K562 (cell line): ENCODE results near the gene HMCN2.

Source experiments
- CEBPB ChIP-seq: fragments of 450-650 bp; IDR thresholded peaks from 2 replicates; pipeline ENCODE4 v1.6.1; 2016; ENCODE audit warnings: missing genetic modification characterization, missing compliant biosample characterization
- EZH2 ChIP-seq: IDR thresholded peaks from 2 replicates; pipeline ENCODE4 v1.6.1; 2012; ENCODE audit warnings: low read depth, mild to moderate bottlenecking, inconsistent platforms, low read length, borderline replicate concordance
- GABPA ChIP-seq: fragments of 200-800 bp; sonication (Bioruptor generic); conservative IDR thresholded peaks from 2 replicates; pipeline ENCODE4 v1.6.1; 2016; ENCODE audit warnings: low read depth, missing genetic modification characterization, missing compliant biosample characterization
- SMAD4 ChIP-seq: fragments of 250-450 bp; sonication (Bioruptor Pico); conservative IDR thresholded peaks from 2 replicates; pipeline ENCODE4 v1.8.0; 2021; ENCODE audit warnings: inconsistent platforms, mild to moderate bottlenecking, moderate library complexity
- TEAD2 ChIP-seq: fragments of 450-650 bp; IDR thresholded peaks from 2 replicates; pipeline ENCODE4 v1.6.1; 2016; ENCODE audit warnings: missing genetic modification characterization, control low read depth, missing compliant biosample characterization
- ZKSCAN1 ChIP-seq: fragments of 150-350 bp; IDR thresholded peaks from 2 replicates; pipeline ENCODE4 v1.6.1; 2016; ENCODE audit warnings: low read depth, low read length
- ZNF274 ChIP-seq: IDR thresholded peaks from 2 replicates; pipeline ENCODE4 v1.6.1; 2011; ENCODE audit warnings: low read depth, mild to moderate bottlenecking, low read length, moderate library complexity, borderline replicate concordance
- ZNF347 ChIP-seq: fragments of 450-650 bp; formaldehyde crosslinking; IDR thresholded peaks from 2 replicates; pipeline ENCODE4 v1.4.0; 2020; ENCODE audit warnings: low read depth, mild to moderate bottlenecking, moderate library complexity
- TF ChIP-seq, protein P1 (sequence below), 3 experiments: IDR thresholded peaks in 2 of 3; conservative IDR thresholded peaks in 1 of 3; 2 replicates each; pipeline ENCODE4 v1.5.1; 2011 to 2012; ENCODE audit warnings: low read length in 3 of 3, mild to moderate bottlenecking in 3 of 3, control low read depth in 2 of 3, improper control_type of control experiment in 1 of 3, inconsistent platforms in 1 of 3, low read depth in 1 of 3, mixed read lengths in 1 of 3, moderate library complexity in 1 of 3; ENCODE audit not compliant: insufficient read depth in 2 of 3
- TF ChIP-seq, protein P2 (sequence below): fragments of 450-650 bp; IDR thresholded peaks from 2 replicates; pipeline ENCODE4 v1.6.1; 2014; ENCODE audit warnings: low read depth, mild to moderate bottlenecking, moderate library complexity, borderline replicate concordance

DNA sequence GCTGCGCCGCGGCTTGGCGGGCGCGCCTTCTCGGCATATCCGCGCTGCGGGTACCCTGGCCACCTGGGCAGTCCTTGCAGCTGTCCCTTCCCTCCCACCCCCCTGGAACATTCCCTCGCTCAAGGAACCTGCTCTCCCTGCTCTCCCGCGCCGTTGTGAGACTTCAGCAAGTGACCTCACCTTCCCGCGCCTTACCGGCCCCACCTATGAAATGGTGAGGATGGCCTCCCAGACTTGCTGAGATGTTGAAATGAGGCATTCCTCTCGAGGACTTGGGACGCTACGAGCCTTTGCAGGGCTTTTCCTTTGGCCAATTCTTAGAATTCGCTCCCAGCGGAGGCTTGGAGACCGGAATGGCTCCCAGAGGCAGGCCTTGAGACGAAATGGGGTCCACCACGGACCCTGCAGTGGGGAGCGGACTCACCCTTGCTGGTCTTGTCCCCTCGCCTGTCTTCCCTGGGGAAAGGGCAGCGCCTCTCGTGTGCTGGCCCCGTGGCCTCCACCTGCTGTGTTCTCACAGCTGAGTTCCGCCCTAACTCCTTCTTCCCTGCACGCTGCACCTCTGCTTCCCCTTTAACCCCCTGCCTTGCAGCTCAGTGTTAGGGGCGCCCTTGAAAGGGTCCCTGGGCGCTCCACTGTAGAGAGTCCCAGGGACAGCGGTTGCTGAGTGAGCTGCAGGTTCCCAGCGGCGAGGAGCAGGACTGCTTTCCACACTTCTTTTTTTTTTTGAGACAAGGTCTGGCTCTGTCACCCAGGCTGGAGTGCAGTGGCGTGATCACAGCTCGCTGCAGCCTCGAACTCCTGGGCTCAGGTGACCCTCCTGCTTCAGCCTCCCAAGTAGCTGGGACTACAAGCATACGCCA is 907 bp downstream of the HMCN2 start:
- TF ChIP-seq, protein P1, sequence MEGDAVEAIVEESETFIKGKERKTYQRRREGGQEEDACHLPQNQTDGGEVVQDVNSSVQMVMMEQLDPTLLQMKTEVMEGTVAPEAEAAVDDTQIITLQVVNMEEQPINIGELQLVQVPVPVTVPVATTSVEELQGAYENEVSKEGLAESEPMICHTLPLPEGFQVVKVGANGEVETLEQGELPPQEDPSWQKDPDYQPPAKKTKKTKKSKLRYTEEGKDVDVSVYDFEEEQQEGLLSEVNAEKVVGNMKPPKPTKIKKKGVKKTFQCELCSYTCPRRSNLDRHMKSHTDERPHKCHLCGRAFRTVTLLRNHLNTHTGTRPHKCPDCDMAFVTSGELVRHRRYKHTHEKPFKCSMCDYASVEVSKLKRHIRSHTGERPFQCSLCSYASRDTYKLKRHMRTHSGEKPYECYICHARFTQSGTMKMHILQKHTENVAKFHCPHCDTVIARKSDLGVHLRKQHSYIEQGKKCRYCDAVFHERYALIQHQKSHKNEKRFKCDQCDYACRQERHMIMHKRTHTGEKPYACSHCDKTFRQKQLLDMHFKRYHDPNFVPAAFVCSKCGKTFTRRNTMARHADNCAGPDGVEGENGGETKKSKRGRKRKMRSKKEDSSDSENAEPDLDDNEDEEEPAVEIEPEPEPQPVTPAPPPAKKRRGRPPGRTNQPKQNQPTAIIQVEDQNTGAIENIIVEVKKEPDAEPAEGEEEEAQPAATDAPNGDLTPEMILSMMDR (IDR thresholded peaks at IDR 0.05 in 2 of 3, conservative IDR thresholded peaks at IDR 0.05 in 1 of 3; ENCODE audit: insufficient read depth in 2 of 3, low read depth in 1 of 3, low read length in 3 of 3) = no peak
- TF ChIP-seq TEAD2 (tag) (no peak), EZH2 (no peak), ZNF274 (no peak), CEBPB (tag) (no peak), ZNF347 (CRISPR knock-in tag) (no peak), ZKSCAN1 (no peak), SMAD4 (no peak), GABPA (tag) (no peak)
- TF ChIP-seq, protein P2, sequence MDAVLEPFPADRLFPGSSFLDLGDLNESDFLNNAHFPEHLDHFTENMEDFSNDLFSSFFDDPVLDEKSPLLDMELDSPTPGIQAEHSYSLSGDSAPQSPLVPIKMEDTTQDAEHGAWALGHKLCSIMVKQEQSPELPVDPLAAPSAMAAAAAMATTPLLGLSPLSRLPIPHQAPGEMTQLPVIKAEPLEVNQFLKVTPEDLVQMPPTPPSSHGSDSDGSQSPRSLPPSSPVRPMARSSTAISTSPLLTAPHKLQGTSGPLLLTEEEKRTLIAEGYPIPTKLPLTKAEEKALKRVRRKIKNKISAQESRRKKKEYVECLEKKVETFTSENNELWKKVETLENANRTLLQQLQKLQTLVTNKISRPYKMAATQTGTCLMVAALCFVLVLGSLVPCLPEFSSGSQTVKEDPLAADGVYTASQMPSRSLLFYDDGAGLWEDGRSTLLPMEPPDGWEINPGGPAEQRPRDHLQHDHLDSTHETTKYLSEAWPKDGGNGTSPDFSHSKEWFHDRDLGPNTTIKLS = no peak
